Ovary (tissue), 9 donors: Measurements from ENCODE around the gene EWSR1. TPM values are rescaled to one million over a fixed set of nuclear protein-coding genes. Genes with fewer than 3 reads are reported as not detected.
A peak's percentile ranks its signal among the peaks of the same experiment; 100 is the strongest.

ENCODE experiments used
- DNase-seq, 5 donors: peaks; one replicate each; pipeline ENCODE4 v3.0.0-alpha.2; 2019 to 2020
- H3K27ac ChIP-seq, 2 donors: fragments of 200-600 bp; one replicate each; pipeline versions ENCODE4 v1.5.1 to v1.8.0; 2019 to 2022
- H3K27me3 ChIP-seq: fragments of 200-600 bp; one replicate; pipeline ENCODE4 v1.8.0; 2022
- H3K36me3 ChIP-seq: fragments of 200-600 bp; sonication (generic); one replicate; pipeline ENCODE4 v1.5.1; 2019
- H3K4me1 ChIP-seq: one replicate; pipeline ENCODE4 v1.8.1; 2013; ENCODE audit warnings: mild to moderate bottlenecking, moderate library complexity; ENCODE audit not compliant: insufficient read depth
- H3K4me3 ChIP-seq: fragments of 200-600 bp; sonication (generic); one replicate; pipeline ENCODE4 v1.5.1; 2017
- H3K9me3 ChIP-seq, 2 donors: fragments of 200-600 bp in 1 of 2; sonication (generic) in 1 of 2; one replicate each; pipeline versions ENCODE4 v1.5.1 to v1.8.1; 2013 to 2019; ENCODE audit warnings: mild to moderate bottlenecking in 1 of 2, moderate library complexity in 1 of 2
- EP300 ChIP-seq: sonication (generic); formaldehyde crosslinking; IDR thresholded peaks from one replicate; pipeline ENCODE4 v1.6.1; 2017; ENCODE audit warnings: antibody characterized with exemption
- POLR2A ChIP-seq: fragments of 450-650 bp; IDR thresholded peaks from one replicate; pipeline ENCODE4 v1.6.1; 2017; ENCODE audit warnings: antibody characterized with exemption, mild to moderate bottlenecking, moderate library complexity
- WGBS, 3 donors: extraction: QIAGEN DNeasy Blood & Tissue Kit in 1 of 3; methylation state at CpG; one replicate each; pipeline versions ENCODE4 v1.1.5 to v1.1.7; 2013 to 2017; 5-methylcytosine and 5-hydroxymethylcytosine counted together
- intact Hi-C, 4 donors: fragments of 100-400 bp; cut with DNase I; formaldehyde crosslinking; loops; one replicate each; pipeline versions ENCODE4 v1.11.0 to v1.15.1; 2022 to 2023
- polyA plus RNA-seq, 2 donors: library from polyadenylated mRNA; stranded (reverse); fragments of 200-250 nt in 1 of 2; fragments of 350-450 nt in 1 of 2; fragmentation: Illumina TruSeq in 1 of 2; extraction: RNeasy Lipid Tissue Mini Kit (QIAGEN cat#74804) in 1 of 2; gene quantifications; one replicate each; pipeline ENCODE4 v1.2.3, GENCODE V29; 2013 to 2014
- total RNA-seq, 7 donors: library from RNA; depleted of rRNA in 2 of 7; stranded (reverse); fragments of >200 nt in 2 of 7; fragmentation: NEBNext Ultra II Directional in 3 of 7; extraction: Animal tissue kit (Norgen Biotek cat#: 25700) in 3 of 7; gene quantifications; one replicate each; pipeline versions ENCODE4 v1.1.0 to v1.2.4, GENCODE V29; 2016 to 2023
- TF ChIP-seq, protein P1 (sequence below), 3 donors: fragments of 450-650 bp in 2 of 3; fragments of 200-600 bp in 1 of 3; IDR thresholded peaks; one replicate each; pipeline versions ENCODE4 v1.5.1 to v1.8.0; 2016 to 2022; ENCODE audit warnings: antibody characterized with exemption in 3 of 3, mild to moderate bottlenecking in 1 of 3
- donor health status: DM: no; HTN: no; CAD: no; lungs with moderate emphysema.
- donor health status: DM: no; HTN: no; CAD: no.
- donor health status: Bipolar disorder and iron deficiency.
- donor health status: DM: yes; HTN: yes; CAD: no.
- donor health status: DM: no; HTN: no; CAD: no.
- donor health status: DM: yes; HTN: yes; CAD: no.

The EWSR1 gene
- total and polyA plus RNA-seq, 9 donors, result 127 to 191 (median 170) TPM

DNA sequence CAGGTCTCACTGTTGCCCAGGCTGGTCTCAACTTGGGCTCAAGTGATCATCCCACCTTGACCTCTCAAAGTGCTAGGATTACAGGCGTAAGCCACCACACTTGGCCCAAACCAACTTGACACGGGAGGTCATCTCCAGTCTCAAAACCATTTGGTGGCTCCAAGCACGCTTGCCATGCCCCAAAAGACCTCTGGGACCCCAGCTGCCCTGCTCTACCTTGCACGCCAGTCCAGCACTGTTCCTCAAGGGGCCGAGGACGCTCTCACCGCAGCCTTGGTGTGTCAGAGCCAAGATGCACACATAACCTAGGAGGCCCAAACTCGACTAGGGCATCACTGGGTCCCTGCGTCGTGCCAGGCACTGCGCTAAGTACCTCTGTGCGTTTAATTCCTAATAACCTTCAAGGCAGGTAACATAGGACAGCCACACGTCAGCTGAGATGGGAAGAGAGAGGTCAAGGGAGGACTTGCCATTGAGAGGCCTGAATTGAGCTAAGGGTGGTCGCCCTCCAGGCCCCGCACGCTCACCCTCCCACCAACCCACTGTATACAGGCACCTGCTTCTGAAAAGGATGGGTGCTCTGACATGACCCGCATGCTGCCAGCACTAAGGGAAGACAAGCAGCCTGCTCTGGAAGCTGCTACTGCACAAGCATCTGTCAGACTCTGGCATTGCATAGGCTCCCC is 33.8 kb downstream of the EWSR1 start:
- Histone ChIP-seq H3K36me3 (no peaks in the 10 kb centered on the region), H3K27me3 (no peaks in the 10 kb centered on the region), H3K4me3 (no peak overlapping the region), H3K4me1 (peaks cover 3% of the 10 kb centered on the region), H3K9me3 (no peaks in the 10 kb centered on the region), H3K27ac (no peak overlapping the region)
- WGBS, 3 donors, result 83 to 85% (median 84%) methylated on average over 17 of the region's 17 CpGs
- peak in 2 of 5 donors; percentile 18 to 20 for DNase-seq
- TF ChIP-seq EP300, result no peak
- TF ChIP-seq, protein P1, sequence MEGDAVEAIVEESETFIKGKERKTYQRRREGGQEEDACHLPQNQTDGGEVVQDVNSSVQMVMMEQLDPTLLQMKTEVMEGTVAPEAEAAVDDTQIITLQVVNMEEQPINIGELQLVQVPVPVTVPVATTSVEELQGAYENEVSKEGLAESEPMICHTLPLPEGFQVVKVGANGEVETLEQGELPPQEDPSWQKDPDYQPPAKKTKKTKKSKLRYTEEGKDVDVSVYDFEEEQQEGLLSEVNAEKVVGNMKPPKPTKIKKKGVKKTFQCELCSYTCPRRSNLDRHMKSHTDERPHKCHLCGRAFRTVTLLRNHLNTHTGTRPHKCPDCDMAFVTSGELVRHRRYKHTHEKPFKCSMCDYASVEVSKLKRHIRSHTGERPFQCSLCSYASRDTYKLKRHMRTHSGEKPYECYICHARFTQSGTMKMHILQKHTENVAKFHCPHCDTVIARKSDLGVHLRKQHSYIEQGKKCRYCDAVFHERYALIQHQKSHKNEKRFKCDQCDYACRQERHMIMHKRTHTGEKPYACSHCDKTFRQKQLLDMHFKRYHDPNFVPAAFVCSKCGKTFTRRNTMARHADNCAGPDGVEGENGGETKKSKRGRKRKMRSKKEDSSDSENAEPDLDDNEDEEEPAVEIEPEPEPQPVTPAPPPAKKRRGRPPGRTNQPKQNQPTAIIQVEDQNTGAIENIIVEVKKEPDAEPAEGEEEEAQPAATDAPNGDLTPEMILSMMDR (IDR thresholded peaks at IDR 0.05), result no peak
- TF ChIP-seq POLR2A, result no peak
- intact Hi-C loops, result no loop called here

DNA sequence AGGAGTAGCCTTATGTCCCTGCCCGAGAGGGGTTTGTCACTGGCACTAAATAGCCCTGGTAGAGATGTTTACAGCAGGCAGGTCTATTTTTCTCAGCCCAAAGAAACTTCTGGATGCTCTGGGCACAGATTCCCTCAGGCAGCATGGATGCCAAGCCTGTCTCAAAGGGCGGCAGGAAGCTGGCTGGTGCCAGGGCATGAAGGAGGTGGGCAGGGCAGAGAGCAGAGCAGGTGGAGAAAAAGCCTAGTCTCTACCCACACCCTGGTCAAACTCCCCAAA is 34.3 kb downstream of the EWSR1 start:
- Histone ChIP-seq H3K4me1 (peaks cover 5% of the 10 kb centered on the region), H3K27ac (no peak overlapping the region), H3K4me3 (no peak overlapping the region), H3K9me3 (no peaks in the 10 kb centered on the region), H3K36me3 (no peaks in the 10 kb centered on the region), H3K27me3 (no peaks in the 10 kb centered on the region)
- intact Hi-C loops, result no loop called here
- peak in 1 of 5 donors; percentile 9 for DNase-seq
- 49 to 91% (median 77%) methylated on average over 2 of the region's 2 CpGs for WGBS, 3 donors
- TF ChIP-seq POLR2A (no peak), EP300 (no peak)
- TF ChIP-seq, protein P1 (IDR thresholded peaks at IDR 0.05), result no peak

DNA sequence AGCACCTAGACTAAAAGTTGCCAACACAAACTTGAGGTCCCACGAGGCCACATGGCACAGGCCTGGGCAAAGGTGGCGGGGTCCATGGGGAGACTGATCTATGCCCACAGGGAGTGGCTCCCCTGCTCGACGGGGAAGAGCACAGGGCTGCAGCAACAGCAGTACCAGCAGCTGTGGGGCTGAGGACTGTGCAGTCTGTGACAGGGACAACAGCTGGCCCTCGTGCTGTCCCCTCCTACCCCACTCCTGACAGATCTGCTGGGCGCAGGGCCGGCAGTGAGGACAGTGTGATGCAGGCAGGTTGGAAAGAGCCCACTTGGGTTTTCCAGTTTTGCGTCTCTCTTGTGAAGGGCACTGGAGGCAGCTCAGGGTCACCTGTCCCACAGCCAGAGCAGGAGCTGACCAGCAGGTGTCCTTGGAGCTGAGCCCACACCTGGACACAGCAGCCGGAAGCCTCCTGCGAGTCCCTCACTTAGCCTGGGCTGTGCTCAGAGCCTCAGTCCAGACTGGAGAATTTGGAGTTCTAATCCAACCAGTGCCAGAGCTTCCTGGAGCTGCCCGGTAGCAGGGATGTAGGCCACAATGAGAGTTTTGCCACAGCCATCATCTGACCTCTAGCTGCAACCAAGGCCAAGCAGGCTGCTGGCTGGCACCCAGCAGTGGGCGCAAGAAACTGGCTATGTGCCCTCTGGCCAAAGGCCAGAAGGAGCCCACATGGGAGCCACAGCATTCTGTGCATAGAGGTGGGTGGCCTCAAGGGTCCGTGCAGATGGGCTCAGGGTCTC is 34.8 kb downstream of the EWSR1 start:
- H3K4me1 ChIP-seq, result peaks cover 8% of the 10 kb centered on the region
- H3K36me3 ChIP-seq, result no peaks in the 10 kb centered on the region
- no peaks in the 10 kb centered on the region for H3K27me3 ChIP-seq
- H3K4me3 ChIP-seq, result no peak overlapping the region
- peak in 3 of 5 donors; percentile 33 to 56 (median 52) for DNase-seq
- TF ChIP-seq EP300 (no peak), POLR2A (no peak)
- TF ChIP-seq, protein P1 (IDR thresholded peaks at IDR 0.05), result no peak
- 39 to 53% (median 53%) methylated on average over 13 of the region's 13 CpGs for WGBS, 3 donors
- intact Hi-C loops, result no loop called here
- H3K9me3 ChIP-seq, result no peaks in the 10 kb centered on the region
- H3K27ac ChIP-seq, result peak overlapping the region in 1 of 2 donors; percentile 43

DNA sequence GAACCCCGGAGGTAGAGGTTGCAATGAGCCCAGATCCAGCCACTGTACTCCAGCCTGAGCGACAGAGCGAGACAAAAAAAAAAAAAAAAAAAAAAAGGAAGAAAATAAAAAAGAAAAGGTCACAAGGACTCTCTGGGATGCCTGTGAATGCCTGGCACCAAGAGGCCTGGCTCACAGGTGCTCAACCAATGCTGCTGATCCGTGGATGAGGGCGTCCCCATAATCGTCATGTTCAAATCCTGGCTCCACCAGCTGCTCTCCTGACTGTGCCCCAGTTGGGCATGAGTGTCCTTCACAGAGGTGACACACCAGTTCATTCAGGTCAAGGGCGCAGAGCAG is 37.7 kb downstream of the EWSR1 start:
- no peaks in the 10 kb centered on the region for H3K9me3 ChIP-seq
- H3K27ac ChIP-seq, result peak overlapping the region in 1 of 2 donors; percentile 46
- 45 to 48% (median 47%) methylated on average over 7 of the region's 7 CpGs for WGBS, 3 donors
- H3K36me3 ChIP-seq, result no peaks in the 10 kb centered on the region
- DNase-seq, result no peak
- TF ChIP-seq POLR2A, result no peak
- no peaks in the 10 kb centered on the region for H3K27me3 ChIP-seq
- H3K4me3 ChIP-seq, result no peak overlapping the region
- intact Hi-C loops, result no loop called here
- peaks cover 14% of the 10 kb centered on the region for H3K4me1 ChIP-seq
